Measurements from ENCODE around the gene ITM2C. TPM values are rescaled to one million over a fixed set of nuclear protein-coding genes. Genes with fewer than 3 reads are reported as not detected.

The ITM2C gene
- total RNA-seq, 2 experiments from 2014 or later: 29.6 to 32.9 TPM

- intact Hi-C loops (cut with DNase I, micrococcal nuclease): loop anchor here in 1 of 2 experiments (5.0 kb wide), 1 partner anchor 79 kb away; no protein-coding TSS in a partner anchor
- Mint-ChIP-seq H3K9me3 (ENCODE audit: low read depth) (no peaks in the 10 kb centered on the region), H3K36me3 (ENCODE audit: low read depth) (no peaks in the 10 kb centered on the region), H3K4me1 (peaks cover 48% of the 10 kb centered on the region), H3K4me3 (no peak overlapping the region), H3K27me3 (peaks cover 12% of the 10 kb centered on the region), H3K27ac (no peak overlapping the region)
- no peak for DNase-seq
- ChIA-PET CTCF (interaction anchor here (0.6 to 12.2 kb wide), 10 partner anchors 10 to 615 kb away, joined by 3 to 186 read pairs (median 4); no protein-coding TSS in a partner anchor), POLR2A (no interaction called here)
- ATAC-seq: no peak
Observed at GRCh38 chr2:230901006-230901405, 36.3 kb downstream of the ITM2C start.

- POLR2A ChIA-PET: interaction anchor here (0.5 to 0.8 kb wide), 2 partner anchors 55 to 84 kb away, joined by 3 read pairs; no protein-coding TSS in a partner anchor
- peak; percentile 43 for ATAC-seq
Observed at GRCh38 chr2:230902180-230902899, 37.6 kb downstream of the ITM2C start.

GRCh38 chr2:230903231-230904150 is 38.7 kb downstream of the ITM2C start:
- peaks cover 65% of the 10 kb centered on the region for H3K4me1 Mint-ChIP-seq
- H3K27me3 Mint-ChIP-seq: peaks cover 10% of the 10 kb centered on the region
- H3K9me3 Mint-ChIP-seq (ENCODE audit: low read depth): no peaks in the 10 kb centered on the region
- ChIA-PET POLR2A (interaction anchor here (0.5 to 2.5 kb wide), 2 partner anchors 21 to 54 kb away, joined by 3 to 12 read pairs; partner anchors contain the start of gene GPR55), CTCF (interaction anchor here (0.7 to 12.2 kb wide), 16 partner anchors 9 to 89 kb away, joined by 3 to 186 read pairs (median 3); partner anchors contain the start of gene GPR55)
- ATAC-seq (no peak), DNase-seq (no peak)
- intact Hi-C loops (cut with DNase I, micrococcal nuclease): loop anchor here (1.0 to 5.0 kb wide), 7 partner anchors 37 to 149 kb away; partner anchors contain the start of gene ITM2C (in 1 of the 2)
- H3K4me3 Mint-ChIP-seq: no peak overlapping the region
- no peak overlapping the region for H3K27ac Mint-ChIP-seq
- H3K36me3 Mint-ChIP-seq (ENCODE audit: low read depth): peaks cover 7% of the 10 kb centered on the region

More at GRCh38 chr2:230902180-230902899, 37.6 kb downstream of the ITM2C start:
- peak; percentile 81 for DNase-seq
- Mint-ChIP-seq H3K27ac (no peak overlapping the region), H3K36me3 (ENCODE audit: low read depth) (peaks cover 3% of the 10 kb centered on the region), H3K27me3 (peaks cover 12% of the 10 kb centered on the region), H3K4me3 (no peak overlapping the region), H3K9me3 (ENCODE audit: low read depth) (no peaks in the 10 kb centered on the region), H3K4me1 (peaks cover 56% of the 10 kb centered on the region)
- intact Hi-C loops (cut with DNase I, micrococcal nuclease): loop anchor here (1.0 to 5.0 kb wide), 4 partner anchors 78 to 154 kb away; partner anchors contain the start of gene PSMD1 (in 1 of the 2)
- CTCF ChIA-PET: interaction anchor here (0.6 to 12.2 kb wide), 23 partner anchors 10 to 1880 kb away, joined by 3 to 186 read pairs (median 3); partner anchors contain the start of gene GPR55

GRCh38 chr2:230904856-230905447 is 40.2 kb downstream of the ITM2C start:
- H3K27ac Mint-ChIP-seq: no peak overlapping the region

GRCh38 chr2:230905448-230906421 is 41.0 kb downstream of the ITM2C start:
- ATAC-seq: peak; percentile 84
- intact Hi-C loops (cut with DNase I, micrococcal nuclease): loop anchor here (1.0 to 5.0 kb wide), 8 partner anchors 14 to 147 kb away; partner anchors contain the start of gene ITM2C (in 1 of the 2)
- H3K27ac Mint-ChIP-seq: peak overlapping the region; percentile 81
- ChIA-PET POLR2A (interaction anchor here (0.6 to 2.5 kb wide), 5 partner anchors 19 to 244 kb away, joined by 3 to 16 read pairs (median 7); partner anchors contain the start of gene GPR55), CTCF (interaction anchor here (0.6 to 12.2 kb wide), 12 partner anchors 10 to 147 kb away, joined by 3 to 186 read pairs (median 4); no protein-coding TSS in a partner anchor)
- no peaks in the 10 kb centered on the region for H3K9me3 Mint-ChIP-seq (ENCODE audit: low read depth)
- H3K4me3 Mint-ChIP-seq: peak overlapping the region; percentile 67
- H3K4me1 Mint-ChIP-seq: peaks cover 67% of the 10 kb centered on the region
- peak; percentile 95 for DNase-seq
- peaks cover 22% of the 10 kb centered on the region for H3K36me3 Mint-ChIP-seq (ENCODE audit: low read depth)
- H3K27me3 Mint-ChIP-seq: peaks cover 14% of the 10 kb centered on the region

More at GRCh38 chr2:230904856-230905447, 40.2 kb downstream of the ITM2C start:
- peaks cover 67% of the 10 kb centered on the region for H3K4me1 Mint-ChIP-seq
- DNase-seq (no peak), ATAC-seq (no peak)
- no peaks in the 10 kb centered on the region for H3K9me3 Mint-ChIP-seq (ENCODE audit: low read depth)
- intact Hi-C loops (cut with DNase I, micrococcal nuclease): loop anchor here (1.0 to 5.0 kb wide), 10 partner anchors 14 to 148 kb away; partner anchors contain the start of gene ITM2C (in 1 of the 2)
- H3K27me3 Mint-ChIP-seq: peaks cover 14% of the 10 kb centered on the region
- CTCF ChIA-PET: interaction anchor here (0.6 to 12.2 kb wide), 15 partner anchors 11 to 148 kb away, joined by 3 to 186 read pairs (median 3); no protein-coding TSS in a partner anchor
- POLR2A ChIA-PET: interaction anchor here (0.6 to 2.5 kb wide), 3 partner anchors 20 to 243 kb away, joined by 7 to 16 read pairs (median 12); partner anchors contain the start of gene GPR55
- H3K36me3 Mint-ChIP-seq (ENCODE audit: low read depth): peaks cover 15% of the 10 kb centered on the region
- H3K4me3 Mint-ChIP-seq: peak overlapping the region; percentile 67

GRCh38 chr2:230906471-230907230 is 41.9 kb downstream of the ITM2C start:
- no peak for ATAC-seq
- peaks cover 72% of the 10 kb centered on the region for H3K4me1 Mint-ChIP-seq

GRCh38 chr2:230907361-230908091 is 42.8 kb downstream of the ITM2C start:
- intact Hi-C loops (cut with DNase I, micrococcal nuclease): loop anchor here in 1 of 2 experiments (5.0 kb wide), 1 partner anchor 35 kb away; no protein-coding TSS in a partner anchor
- H3K27ac Mint-ChIP-seq: no peak overlapping the region

More at GRCh38 chr2:230906471-230907230, 41.9 kb downstream of the ITM2C start:
- DNase-seq: no peak
- Mint-ChIP-seq H3K36me3 (ENCODE audit: low read depth) (peaks cover 23% of the 10 kb centered on the region), H3K27me3 (peaks cover 11% of the 10 kb centered on the region), H3K9me3 (ENCODE audit: low read depth) (no peaks in the 10 kb centered on the region), H3K4me3 (peak overlapping the region; percentile 67), H3K27ac (peak overlapping the region; percentile 81)
- intact Hi-C loops (cut with DNase I, micrococcal nuclease): loop anchor here in 1 of 2 experiments (5.0 kb wide), 1 partner anchor 36 kb away; no protein-coding TSS in a partner anchor
- POLR2A ChIA-PET: interaction anchor here (1.9 kb wide), 1 partner anchor 79 kb away, joined by 16 read pairs; no protein-coding TSS in a partner anchor
- CTCF ChIA-PET: interaction anchor here (0.8 to 12.2 kb wide), 8 partner anchors 9 to 180 kb away, joined by 3 to 186 read pairs (median 5); partner anchors contain the start of gene GPR55

GRCh38 chr2:230908092-230908594 is 43.4 kb downstream of the ITM2C start:
- Mint-ChIP-seq H3K27ac (peak overlapping the region; percentile 80), H3K4me3 (peak overlapping the region; percentile 67), H3K36me3 (ENCODE audit: low read depth) (peaks cover 23% of the 10 kb centered on the region), H3K9me3 (ENCODE audit: low read depth) (no peaks in the 10 kb centered on the region), H3K27me3 (peaks cover 9% of the 10 kb centered on the region), H3K4me1 (peaks cover 65% of the 10 kb centered on the region)
- intact Hi-C loops (cut with DNase I, micrococcal nuclease): loop anchor here in 1 of 2 experiments (5.0 kb wide), 1 partner anchor 34 kb away; no protein-coding TSS in a partner anchor
- CTCF ChIA-PET: interaction anchor here (0.8 to 1.6 kb wide), 6 partner anchors 10 to 84 kb away, joined by 3 to 8 read pairs (median 3); partner anchors contain the start of gene GPR55
- POLR2A ChIA-PET: no interaction called here
- DNase-seq (no peak), ATAC-seq (no peak)

More at GRCh38 chr2:230907361-230908091, 42.8 kb downstream of the ITM2C start:
- POLR2A ChIA-PET: no interaction called here
- Mint-ChIP-seq H3K36me3 (ENCODE audit: low read depth) (peaks cover 23% of the 10 kb centered on the region), H3K27me3 (peaks cover 11% of the 10 kb centered on the region), H3K4me3 (peak overlapping the region; percentile 67), H3K4me1 (peaks cover 68% of the 10 kb centered on the region), H3K9me3 (ENCODE audit: low read depth) (no peaks in the 10 kb centered on the region)
- no peak for ATAC-seq
- no peak for DNase-seq
- CTCF ChIA-PET: interaction anchor here (0.8 to 12.2 kb wide), 10 partner anchors 11 to 181 kb away, joined by 3 to 186 read pairs (median 4); partner anchors contain the start of gene GPR55
